Putamen (tissue), 1 donor: ENCODE results near the gene TMEM121B.

Experiments used
- DNase-seq: peaks from one replicate; pipeline ENCODE4 v3.0.0-alpha.2; 2016; ENCODE audit warnings: low spot score

The TMEM121B gene

DNA sequence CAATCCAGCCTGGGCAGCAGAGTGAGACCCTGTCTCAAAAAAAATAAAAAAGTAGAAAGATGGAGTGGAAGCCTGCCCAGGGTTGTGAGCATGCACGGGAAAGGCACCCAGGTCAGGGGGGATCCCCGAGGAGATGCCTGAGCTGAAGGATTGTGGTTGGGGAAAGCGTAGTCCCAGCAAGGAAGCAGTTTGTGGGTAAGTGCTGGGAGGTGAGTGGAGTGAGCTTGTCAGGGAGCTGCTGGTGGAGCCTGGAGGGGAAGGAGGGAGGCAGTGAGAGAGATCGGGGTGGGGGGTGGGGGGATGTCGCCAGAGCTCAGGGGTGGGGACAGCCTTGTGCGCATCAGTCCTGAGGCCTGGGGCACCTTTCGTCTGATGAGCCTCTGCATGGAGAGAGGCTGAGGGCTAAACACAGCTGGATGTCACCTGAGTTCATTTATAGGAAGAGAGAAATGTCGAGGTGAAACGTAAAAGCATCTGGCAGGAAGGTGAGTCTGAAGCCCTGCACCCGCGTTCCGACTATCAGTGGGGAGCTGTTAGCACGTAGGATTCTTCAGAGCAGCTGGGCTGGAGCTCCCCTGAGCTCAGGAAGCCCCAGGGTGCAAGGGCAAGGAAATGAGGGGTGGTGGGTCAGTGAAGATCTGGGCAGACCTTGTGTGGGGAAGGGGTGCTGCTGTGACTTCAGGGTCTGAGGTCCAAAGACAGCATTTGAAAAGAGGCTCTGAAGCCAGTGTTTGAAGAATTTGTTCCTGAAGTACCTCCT is 10.2 kb downstream of the TMEM121B start:
- no peak for DNase-seq

DNA sequence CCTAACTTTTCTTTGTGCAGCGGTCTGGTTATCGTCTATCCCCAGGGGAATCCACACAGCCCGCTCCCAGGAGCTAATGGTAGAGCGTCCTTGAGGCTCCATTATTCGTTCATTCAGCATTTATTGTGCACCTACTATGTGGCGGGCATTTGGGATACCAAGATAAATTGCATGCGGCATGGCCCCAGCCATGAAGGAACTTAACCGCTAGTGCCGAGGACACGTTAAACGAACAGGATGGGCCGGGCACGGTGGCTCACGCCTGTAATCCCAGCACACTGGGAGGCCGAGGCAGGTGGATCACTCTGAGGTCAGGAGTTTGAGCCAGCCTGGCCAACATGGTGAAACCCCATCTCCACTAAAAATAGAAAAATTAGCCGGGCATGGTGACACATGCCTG is 11.2 kb downstream of the TMEM121B start:
- DNase-seq = no peak

DNA sequence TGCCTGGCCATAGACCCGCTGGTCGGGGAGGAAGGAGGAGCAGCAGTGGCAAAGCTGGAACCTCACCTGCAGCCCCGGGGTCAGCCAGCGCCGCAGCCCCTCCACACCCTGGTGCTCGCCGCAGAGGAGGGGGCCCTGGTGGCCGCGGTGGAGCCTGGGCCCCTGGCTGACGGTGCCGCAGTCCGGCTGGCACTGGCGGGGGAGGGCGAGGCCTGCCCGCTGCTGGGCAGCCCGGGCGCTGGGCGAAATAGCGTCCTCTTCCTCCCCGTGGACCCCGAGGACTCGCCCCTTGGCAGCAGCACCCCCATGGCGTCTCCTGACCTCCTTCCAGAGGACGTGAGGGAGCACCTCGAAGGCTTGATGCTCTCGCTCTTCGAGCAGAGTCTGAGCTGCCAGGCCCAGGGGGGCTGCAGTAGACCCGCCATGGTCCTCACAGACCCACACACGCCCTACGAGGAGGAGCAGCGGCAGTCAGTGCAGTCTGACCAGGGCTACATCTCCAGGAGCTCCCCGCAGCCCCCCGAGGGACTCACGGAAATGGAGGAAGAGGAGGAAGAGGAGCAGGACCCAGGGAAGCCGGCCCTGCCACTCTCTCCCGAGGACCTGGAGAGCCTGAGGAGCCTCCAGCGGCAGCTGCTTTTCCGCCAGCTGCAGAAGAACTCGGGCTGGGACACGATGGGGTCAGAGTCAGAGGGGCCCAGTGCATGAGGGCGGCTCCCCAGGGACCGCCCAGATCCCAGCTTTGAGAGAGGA is 11.9 kb downstream of the TMEM121B start:
- no peak for DNase-seq

DNA sequence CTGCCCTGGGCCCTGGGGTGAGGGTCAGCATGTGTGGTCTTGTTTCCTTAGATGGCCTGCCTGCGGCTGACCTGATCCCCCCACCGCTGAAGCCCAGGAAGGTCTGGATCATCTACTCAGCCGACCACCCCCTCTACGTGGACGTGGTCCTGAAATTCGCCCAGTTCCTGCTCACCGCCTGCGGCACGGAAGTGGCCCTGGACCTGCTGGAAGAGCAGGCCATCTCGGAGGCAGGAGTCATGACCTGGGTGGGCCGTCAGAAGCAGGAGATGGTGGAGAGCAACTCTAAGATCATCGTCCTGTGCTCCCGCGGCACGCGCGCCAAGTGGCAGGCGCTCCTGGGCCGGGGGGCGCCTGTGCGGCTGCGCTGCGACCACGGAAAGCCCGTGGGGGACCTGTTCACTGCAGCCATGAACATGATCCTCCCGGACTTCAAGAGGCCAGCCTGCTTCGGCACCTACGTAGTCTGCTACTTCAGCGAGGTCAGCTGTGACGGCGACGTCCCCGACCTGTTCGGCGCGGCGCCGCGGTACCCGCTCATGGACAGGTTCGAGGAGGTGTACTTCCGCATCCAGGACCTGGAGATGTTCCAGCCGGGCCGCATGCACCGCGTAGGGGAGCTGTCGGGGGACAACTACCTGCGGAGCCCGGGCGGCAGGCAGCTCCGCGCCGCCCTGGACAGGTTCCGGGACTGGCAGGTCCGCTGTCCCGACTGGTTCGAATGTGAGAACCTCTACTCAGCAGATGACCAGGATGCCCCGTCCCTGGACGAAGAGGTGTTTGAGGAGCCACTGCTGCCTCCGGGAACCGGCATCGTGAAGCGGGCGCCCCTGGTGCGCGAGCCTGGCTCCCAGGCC is 12.7 kb downstream of the TMEM121B start:
- DNase-seq = no peak

DNA sequence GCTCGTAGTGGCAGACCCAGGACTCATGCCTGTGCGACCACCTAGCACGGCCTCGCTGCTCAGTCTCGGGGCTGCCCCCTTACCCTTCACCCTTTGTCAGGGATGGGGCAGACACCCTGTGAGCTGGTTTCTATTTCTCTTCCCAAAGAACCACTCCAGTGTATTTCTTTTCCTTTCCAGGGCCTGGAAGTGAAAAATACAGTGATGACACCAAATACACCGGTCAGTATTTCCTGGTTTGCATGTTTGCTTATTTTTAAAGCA is 13.7 kb downstream of the TMEM121B start:
- DNase-seq = no peak

DNA sequence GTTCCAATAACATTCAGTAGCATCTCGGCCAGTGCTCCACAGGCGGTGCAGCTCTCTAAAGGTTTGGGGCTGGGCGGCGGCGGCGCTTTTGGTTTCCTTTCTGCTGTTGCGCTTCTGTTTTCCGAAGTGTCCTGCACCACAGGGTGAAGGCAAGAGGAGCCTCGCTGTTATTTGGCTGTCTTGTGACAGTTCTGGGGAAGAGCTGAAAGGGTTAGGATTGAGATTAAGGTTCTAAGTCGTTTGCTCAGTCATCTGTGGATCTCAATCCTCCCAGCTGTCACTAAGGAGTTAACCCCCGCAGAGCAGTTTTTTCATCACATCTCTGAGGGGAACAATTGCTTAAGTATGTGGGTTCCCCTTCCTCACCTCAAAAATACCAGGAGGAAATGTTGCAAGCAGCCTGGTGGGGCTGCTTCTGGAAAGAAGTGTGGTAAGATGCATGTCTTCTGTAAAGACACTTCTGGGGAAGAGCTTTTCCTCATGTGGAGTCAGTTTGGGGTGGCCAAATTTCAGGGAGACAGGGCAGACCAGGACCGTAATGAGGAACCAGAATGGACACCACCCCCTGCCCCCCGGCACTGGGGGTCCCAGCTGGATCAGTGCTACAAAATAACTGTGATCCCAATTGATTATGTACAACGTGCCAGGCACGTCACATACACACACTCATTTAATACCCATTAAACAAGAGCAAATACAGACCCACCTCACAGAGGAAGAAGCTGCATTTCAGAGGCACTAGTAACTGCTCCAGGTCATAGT is 14.2 kb downstream of the TMEM121B start:
- no peak for DNase-seq

DNA sequence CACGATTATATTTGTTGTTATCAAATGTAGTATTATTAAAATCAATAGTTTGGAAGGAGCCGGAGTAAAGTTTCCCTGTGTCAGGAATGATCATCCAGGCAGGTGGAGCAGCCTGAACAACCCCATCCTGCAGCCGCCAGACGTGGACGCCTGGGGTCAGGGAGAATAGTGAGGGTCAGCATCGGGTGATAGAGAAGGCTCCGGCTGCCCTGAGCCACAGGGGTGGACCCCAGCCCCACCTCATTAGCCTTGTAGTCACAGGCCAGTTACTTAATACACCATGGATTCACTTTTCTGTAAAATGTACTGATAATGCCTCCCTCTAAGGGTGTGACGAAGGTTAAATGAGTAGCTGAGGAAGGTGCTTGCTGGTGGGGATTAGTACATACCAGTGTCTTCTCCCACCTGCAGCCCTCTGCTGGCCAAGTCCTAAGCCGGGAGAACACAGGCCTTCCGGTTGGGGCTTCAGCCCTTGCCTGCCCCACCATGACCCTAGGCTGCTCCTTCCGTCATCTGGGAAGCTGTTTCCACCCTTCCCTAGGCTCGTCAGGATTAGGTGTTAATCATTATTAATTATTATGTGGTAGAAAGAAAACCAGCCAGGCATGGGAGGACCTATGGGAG is 14.9 kb downstream of the TMEM121B start:
- no peak for DNase-seq

DNA sequence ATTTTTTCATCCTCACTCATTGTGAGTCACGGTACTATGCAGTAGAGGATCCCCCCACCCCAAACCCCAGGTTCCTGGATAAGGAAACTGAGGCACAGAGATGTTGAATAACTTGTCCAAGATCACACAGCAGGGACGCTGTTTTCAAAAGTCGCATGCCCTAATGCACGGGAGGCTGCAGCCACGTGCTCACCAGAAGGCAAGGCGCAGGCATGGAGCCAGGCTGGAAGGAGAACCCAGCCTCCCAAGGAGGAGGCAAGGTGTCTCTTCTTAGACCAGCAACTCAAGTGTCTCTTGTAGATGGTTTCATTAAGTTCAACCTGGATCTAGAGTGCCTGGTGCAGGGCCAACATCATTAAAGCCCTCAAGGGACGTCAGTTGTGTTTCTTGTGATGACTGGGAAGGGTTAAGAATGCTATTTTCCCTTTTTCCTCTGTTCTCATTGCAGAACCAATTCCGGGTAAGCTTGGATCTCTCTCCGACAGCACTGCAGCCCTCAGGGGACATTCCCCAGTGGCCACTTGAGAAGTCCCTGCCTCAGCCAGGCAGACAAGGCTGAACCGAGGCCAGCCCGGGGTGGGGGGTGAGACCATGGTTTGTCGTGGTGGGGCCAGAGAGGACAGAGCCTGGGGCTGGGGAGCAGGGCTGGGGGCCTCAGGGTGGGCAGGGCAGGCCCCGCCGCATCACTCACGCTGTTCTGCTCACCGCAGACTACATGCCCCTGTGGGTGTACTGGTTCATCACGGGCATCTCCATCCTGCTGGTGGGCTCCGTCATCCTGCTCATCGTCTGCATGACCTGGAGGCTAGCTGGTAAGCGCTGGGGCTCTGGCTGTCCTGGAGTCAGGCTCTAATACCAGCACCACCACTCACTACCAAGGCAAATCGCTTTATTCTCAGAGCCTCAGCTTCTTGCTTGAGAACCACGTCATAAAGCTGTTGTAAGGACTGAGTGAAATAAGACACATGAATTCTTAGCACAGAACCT is 15.7 kb downstream of the TMEM121B start:
- no peak for DNase-seq

DNA sequence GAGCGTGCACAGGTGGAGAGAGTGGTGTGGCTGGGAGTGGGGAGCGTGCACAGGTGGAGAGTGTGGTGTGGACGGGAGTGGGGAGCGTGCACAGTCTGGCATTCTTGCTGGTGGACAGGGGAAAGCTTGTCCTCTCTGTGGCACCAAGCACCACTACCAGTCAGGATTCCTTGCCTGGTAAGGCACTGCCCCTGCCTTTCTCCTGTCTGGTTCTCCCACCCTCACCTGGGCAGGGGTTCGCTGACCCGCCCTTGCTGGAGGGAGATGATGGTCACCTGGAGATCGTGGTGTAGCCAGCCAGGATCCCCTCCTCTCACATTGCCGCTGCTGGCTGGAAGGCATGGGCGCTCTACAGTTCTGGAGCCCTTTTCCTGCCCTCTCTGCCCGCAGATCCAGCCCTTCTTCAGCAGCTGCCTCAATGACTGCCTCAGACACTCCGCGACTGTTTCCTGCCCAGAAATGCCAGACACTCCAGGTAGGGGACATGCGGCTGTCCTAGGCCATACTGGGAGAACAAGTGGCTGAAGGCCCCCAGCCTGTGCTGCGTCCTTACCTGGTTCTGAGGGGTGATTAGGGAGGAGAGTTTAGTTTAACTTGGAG is 16.7 kb downstream of the TMEM121B start:
- no peak for DNase-seq

DNA sequence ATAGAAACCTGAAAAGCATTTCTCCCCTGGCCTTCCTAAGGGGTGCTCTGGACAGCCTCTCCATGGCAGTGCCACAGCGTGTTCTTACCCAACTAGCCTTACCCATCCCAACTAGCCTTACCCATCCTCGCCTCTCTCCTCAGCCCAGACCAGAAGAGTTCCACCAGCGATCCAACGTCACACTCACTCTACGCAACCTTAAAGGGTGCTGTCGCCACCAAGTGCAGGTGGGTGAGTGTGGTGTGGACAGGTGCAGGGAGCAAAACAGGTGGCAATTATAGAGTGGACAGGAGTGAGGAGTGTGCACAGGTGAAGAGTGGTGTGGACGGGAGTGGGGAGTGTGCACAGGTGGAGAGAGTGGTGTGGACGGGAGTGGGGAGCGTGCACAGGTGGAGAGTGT is 17.8 kb downstream of the TMEM121B start:
- DNase-seq = no peak

DNA sequence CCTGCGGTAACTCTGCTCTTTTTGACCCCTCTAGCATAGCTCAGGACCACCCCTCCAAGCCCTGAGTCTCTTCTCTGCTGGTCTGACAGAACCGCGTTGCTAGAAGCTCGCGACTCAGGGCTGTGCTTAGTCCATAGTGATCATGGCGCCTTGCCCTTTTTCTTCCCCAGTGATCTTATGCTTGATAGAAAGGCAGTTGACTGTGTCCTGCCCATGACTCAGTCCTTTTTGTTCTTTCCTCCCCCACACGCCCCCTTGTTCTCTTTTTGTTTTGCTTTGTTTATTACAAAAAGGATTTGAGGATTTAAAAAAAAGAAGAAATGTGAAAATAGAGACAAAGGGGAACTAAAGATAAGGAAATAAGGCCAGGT is 18.9 kb downstream of the TMEM121B start:
- no peak for DNase-seq

DNA sequence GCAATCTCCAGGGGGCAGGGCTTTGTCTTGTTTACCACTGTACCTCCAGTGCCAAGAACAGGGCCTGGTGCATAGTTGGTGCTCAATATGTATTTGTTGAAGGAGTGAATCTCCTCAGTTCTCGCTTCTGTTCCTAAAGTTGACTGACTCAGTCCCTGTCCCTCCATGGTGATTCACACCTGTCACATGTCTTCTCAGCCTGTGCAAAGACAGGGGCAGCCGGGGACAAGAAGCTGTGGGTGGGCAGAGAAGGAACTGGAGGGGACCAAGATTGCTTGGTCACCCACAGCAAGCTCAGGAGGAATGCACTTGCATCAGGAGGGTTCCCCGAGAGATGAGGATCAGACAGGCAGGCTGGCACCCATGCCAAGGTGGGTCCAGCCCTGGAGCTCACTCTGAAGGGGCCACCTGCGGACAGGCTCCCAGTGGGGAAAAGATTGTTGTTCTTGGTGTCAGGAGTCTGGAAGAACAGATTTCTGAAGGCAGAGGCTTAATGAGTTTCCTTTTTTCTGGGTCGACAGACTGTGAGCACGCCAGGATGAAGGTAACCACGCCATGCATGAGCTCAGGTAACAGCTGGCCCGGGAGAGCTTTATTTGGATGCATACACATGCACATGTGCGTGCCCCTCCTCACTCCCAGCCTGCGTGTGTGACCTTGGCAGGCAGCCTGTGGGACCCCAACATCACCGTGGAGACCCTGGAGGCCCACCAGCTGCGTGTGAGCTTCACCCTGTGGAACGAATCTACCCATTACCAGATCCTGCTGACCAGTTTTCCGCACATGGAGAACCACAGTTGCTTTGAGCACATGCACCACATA is 19.5 kb downstream of the TMEM121B start:
- no peak for DNase-seq

DNA sequence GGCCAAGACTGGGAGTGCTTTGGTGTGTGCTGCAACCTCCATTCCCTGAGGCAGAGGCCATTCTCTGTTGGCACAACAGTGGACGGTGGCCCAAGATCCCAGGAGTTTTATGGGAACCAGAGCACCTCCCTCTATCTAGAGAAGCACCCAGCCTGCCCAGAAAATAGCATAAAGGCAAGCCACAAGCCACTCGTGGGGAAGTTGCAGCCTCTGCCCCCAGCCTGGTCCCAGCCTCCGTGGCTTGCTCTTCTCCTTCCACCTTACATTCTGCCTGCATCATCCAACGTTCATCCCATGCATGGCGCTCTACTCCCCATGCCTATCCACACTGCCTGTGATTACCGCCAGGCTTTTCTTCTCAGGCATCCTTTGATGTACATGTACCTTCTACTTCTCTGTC is 20.5 kb downstream of the TMEM121B start:
- no peak for DNase-seq

DNA sequence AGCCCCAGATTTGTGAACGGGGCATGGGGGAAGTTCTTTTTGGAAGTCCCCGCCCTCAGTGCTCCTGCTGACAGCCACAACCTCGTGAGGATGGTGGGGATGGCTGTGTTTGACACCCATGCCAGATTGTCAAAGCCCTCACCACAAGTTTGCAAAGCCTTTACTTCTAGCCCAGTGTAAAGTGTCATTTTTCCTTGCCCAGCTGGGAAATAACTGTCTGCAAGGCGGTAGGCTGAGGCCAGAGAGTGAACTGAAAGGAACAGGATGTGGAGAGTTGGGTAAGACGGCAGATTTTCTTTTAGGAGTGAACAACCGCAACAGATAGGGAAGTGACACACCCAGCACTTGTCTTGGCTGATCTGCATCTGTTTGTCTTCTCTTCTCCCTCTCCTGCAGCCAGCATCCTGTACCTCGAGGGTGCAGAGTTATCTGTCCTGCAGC is 22.8 kb downstream of the TMEM121B start:
- DNase-seq = no peak

DNA sequence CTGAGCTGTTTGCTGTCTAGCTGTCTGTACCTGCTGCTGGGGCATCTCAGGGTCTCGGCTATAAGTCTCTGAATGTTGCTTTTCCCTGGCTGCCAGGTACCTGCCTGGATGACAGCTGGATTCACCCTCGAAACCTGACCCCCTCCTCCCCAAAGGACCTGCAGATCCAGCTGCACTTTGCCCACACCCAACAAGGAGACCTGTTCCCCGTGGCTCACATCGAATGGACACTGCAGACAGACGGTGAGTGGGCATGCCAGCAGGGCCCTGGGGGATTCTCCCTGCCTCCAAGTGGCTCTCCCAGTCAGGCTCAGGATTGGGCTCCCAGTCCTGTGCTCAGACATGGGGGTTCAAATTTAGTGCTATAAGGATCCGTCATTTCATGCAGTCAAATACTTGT is 23.5 kb downstream of the TMEM121B start:
- DNase-seq = no peak

DNA sequence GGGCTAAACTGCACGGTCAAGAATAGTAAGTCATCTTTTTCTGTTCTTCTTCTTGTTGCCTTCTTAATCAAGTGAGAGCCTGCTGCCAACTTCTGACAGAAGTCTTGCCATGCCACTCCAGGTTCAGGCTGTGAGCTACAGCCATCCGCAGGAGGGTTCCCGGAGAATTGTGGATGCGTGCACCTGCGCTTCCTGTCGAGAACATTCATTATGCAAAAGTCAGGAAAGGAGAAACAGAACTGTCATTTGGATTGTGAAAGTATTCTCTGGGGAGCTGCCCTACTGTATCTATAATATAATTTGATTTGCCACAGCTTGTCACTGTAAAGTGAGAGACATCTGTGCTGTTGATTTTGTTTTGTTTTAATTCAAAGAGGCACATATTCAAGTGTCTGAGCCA is 24.1 kb downstream of the TMEM121B start:
- DNase-seq = no peak

DNA sequence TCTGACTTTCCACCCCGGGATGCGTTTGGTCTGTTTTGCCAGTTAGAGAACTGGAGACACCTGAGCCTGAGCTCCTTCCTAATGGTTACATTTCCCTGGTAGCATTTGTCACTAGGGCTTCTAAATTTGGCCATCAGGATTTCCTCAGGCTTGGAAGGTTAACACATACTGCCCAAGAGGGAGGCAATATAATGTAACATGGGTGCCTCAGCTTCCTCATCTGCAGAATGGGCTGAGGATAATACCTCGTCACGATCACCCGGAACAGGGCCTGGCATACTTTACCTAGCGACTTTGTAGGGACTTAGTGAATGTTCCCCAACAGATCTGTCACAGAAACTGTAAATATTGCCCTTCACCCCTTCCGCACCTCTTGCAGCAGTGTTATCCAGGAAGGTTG is 25.1 kb downstream of the TMEM121B start:
- DNase-seq = no peak

DNA sequence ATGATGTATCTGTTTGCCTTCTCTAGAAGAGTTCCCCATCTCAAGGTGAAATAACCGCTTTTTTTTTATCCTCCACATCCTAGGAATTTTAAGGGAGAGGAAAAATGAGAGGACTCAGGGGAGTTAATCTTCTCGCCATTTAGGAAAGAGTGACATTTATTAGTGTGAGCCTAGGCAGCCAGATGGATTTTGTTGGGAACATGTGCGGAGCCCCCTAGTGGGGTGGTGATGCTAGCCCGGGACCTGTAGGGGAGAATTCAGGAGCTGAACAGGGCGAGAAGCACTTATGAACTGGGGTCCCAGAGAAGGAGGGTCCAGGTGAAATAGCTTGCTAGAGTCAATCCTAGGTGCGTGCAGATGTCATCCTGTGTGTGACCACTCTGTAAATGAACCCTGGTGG is 25.6 kb downstream of the TMEM121B start:
- DNase-seq = no peak

DNA sequence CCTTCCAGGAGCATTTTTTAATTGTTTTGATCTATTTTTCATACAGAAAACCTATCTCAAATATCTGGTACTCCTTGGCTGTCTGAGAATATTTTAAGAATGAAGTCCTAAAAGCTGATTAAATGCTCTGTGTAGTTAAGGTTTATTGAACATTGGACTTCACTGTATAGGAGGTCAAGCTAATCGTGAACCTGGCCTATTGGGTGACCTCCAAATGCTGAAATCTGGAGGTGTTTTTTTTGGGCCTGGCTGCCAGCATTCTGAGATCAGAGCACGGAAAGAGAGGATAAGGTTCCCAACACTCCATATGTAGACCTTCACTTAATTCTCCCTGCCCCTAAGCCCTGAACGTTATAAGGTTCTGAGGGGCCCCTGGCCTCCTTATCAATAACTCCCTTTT is 28.1 kb downstream of the TMEM121B start:
- no peak for DNase-seq
